ENCODE data around the gene SYPL2. TPM values are rescaled to one million over a fixed set of nuclear protein-coding genes. Genes with fewer than 3 reads are reported as not detected.
"Not testable (repeated sequence)": the region's sequence is repeated elsewhere in the genome, so short reads cannot be mapped to it uniquely, and the experiment has no call there.

The SYPL2 gene
- total RNA-seq, 4 donors from 2014 or later = 1.5 to 3.5 (median 2.4) TPM

- H3K4me1 ChIP-seq = peaks cover 0 to 24% (median 5%) of the 10 kb centered on the region in 4 donors
- no peak overlapping the region for H3K4me3 ChIP-seq
- no peaks in the 10 kb centered on the region for H3K36me3 ChIP-seq
- no peak for DNase-seq (ENCODE audit: low spot score in 2 of 2)
- no peak overlapping the region for H3K27ac ChIP-seq
- 21 to 22% methylated on average over 2 of the region's 2 CpGs for WGBS, 2 donors
- H3K27me3 ChIP-seq = peaks cover 4 to 65% of the 10 kb centered on the region in 2 donors
- TF ChIP-seq POLR2A (IDR thresholded peaks at IDR 0.05) (no peak), EP300 (IDR thresholded peaks at IDR 0.05) (no peak), CTCF (IDR thresholded peaks at IDR 0.05) (no peak)
- H3K9me3 ChIP-seq = no peaks in the 10 kb centered on the region
Observed at GRCh38 chr1:109468903-109469302, 2.6 kb downstream of the SYPL2 start.

GRCh38 chr1:109470245-109470644, 3.9 kb downstream of the SYPL2 start:
- TF ChIP-seq CTCF (IDR thresholded peaks at IDR 0.05) (no peak), EP300 (IDR thresholded peaks at IDR 0.05) (no peak), POLR2A (IDR thresholded peaks at IDR 0.05) (no peak)
- H3K27me3 ChIP-seq = peaks cover 4 to 54% of the 10 kb centered on the region in 2 donors
- H3K4me3 ChIP-seq = no peak overlapping the region
- no peaks in the 10 kb centered on the region for H3K9me3 ChIP-seq
- WGBS, 2 donors = 59 to 65% methylated on average over 6 of the region's 6 CpGs
- no peak for DNase-seq (ENCODE audit: low spot score in 2 of 2)
- no peak overlapping the region for H3K27ac ChIP-seq
- no peaks in the 10 kb centered on the region for H3K36me3 ChIP-seq
- peaks cover 0 to 21% (median 5%) of the 10 kb centered on the region in 4 donors for H3K4me1 ChIP-seq

GRCh38 chr1:109472779-109473178, 6.4 kb downstream of the SYPL2 start:
- TF ChIP-seq CTCF (IDR thresholded peaks at IDR 0.05) (no peak), EP300 (IDR thresholded peaks at IDR 0.05) (no peak), POLR2A (IDR thresholded peaks at IDR 0.05) (no peak)
- no peaks in the 10 kb centered on the region for H3K4me1 ChIP-seq
- no peak for DNase-seq (ENCODE audit: low spot score in 2 of 2)
- no peaks in the 10 kb centered on the region for H3K36me3 ChIP-seq
- H3K9me3 ChIP-seq = no peaks in the 10 kb centered on the region
- peaks cover 0 to 29% of the 10 kb centered on the region in 2 donors for H3K27me3 ChIP-seq
- WGBS, 2 donors = 45 to 47% methylated on average over 3 of the region's 3 CpGs
- H3K4me3 ChIP-seq = no peak overlapping the region
- no peak overlapping the region for H3K27ac ChIP-seq

- DNase-seq (ENCODE audit: low spot score in 2 of 2); H3K36me3 ChIP-seq; H3K4me3 ChIP-seq; H3K27ac ChIP-seq; H3K4me1 ChIP-seq; H3K9me3 ChIP-seq: not testable (repeated sequence)
- 86 to 92% methylated on average over 12 of the region's 12 CpGs for WGBS, 2 donors
- H3K27me3 ChIP-seq = peaks cover 0 to 22% of the 10 kb centered on the region in 2 donors
Observed at GRCh38 chr1:109473284-109474057, 7.1 kb downstream of the SYPL2 start.

- Histone ChIP-seq H3K27ac (no peak overlapping the region), H3K4me3 (no peak overlapping the region), H3K9me3 (no peaks in the 10 kb centered on the region), H3K36me3 (no peaks in the 10 kb centered on the region), H3K27me3 (peaks cover 0 to 12% of the 10 kb centered on the region in 2 donors), H3K4me1 (no peaks in the 10 kb centered on the region)
- 64 to 81% methylated on average over 1 of the region's 1 CpG for WGBS, 2 donors
- DNase-seq (ENCODE audit: low spot score in 2 of 2) = no peak
- TF ChIP-seq CTCF (IDR thresholded peaks at IDR 0.05) (no peak), POLR2A (IDR thresholded peaks at IDR 0.05) (no peak), EP300 (IDR thresholded peaks at IDR 0.05) (no peak)
Observed at GRCh38 chr1:109474697-109475096, 8.4 kb downstream of the SYPL2 start.

Data from tibial nerve (tissue), 4 donors.